Activated T-helper 1 cell treated with anti-CD3 and anti-CD28 coated beads, Interleukin-12 subunit alpha, Interleukin-12 subunit beta, Interleukin-2, Interleukin-4 antibody, amounts not matched to agents 30 ng/mL and 10 ng/mL and 1 ng/mL, durations not matched to agents 14 hours and 24 hours and 36 hours (primary cell): ENCODE results near the gene ALG9. TPM values are rescaled to one million over a fixed set of nuclear protein-coding genes. Genes with fewer than 3 reads are reported as not detected.

Experiments
- DNase-seq: peaks from one replicate; pipeline ENCODE4 v3.0.0; 2021; ENCODE audit warnings: low spot score
- H3K27ac Mint-ChIP-seq: one replicate; pipeline ENCODE4 v1.8.0; 2021; ENCODE audit warnings: mild to moderate bottlenecking, mixed read lengths
- H3K27me3 Mint-ChIP-seq: one replicate; pipeline ENCODE4 v1.8.0; 2022; ENCODE audit warnings: mild to moderate bottlenecking, moderate library complexity, mixed read lengths; ENCODE audit not compliant: insufficient read depth
- H3K36me3 Mint-ChIP-seq: one replicate; pipeline ENCODE4 v1.8.0; 2021; ENCODE audit warnings: low read depth, mixed read lengths
- H3K4me1 Mint-ChIP-seq: one replicate; pipeline ENCODE4 v1.8.0; 2021; ENCODE audit warnings: low read depth, mixed read lengths
- H3K4me3 Mint-ChIP-seq: one replicate; pipeline ENCODE4 v1.8.0; 2021; ENCODE audit warnings: mild to moderate bottlenecking, moderate library complexity, mixed read lengths
- H3K9me3 Mint-ChIP-seq: one replicate; pipeline ENCODE4 v1.8.0; 2021; ENCODE audit warnings: mixed read lengths
- intact Hi-C: fragments of 100-400 bp; cut with micrococcal nuclease; formaldehyde crosslinking; loops from one replicate; pipeline ENCODE4 v1.15.1; 2024
- total RNA-seq: library from RNA; stranded (reverse); gene quantifications from 2 replicates; pipeline ENCODE4 v1.2.3, GENCODE V29; 2022

Gene ALG9
- total RNA-seq, 1 donor from 2014 or later, result 29.3 TPM

DNA sequence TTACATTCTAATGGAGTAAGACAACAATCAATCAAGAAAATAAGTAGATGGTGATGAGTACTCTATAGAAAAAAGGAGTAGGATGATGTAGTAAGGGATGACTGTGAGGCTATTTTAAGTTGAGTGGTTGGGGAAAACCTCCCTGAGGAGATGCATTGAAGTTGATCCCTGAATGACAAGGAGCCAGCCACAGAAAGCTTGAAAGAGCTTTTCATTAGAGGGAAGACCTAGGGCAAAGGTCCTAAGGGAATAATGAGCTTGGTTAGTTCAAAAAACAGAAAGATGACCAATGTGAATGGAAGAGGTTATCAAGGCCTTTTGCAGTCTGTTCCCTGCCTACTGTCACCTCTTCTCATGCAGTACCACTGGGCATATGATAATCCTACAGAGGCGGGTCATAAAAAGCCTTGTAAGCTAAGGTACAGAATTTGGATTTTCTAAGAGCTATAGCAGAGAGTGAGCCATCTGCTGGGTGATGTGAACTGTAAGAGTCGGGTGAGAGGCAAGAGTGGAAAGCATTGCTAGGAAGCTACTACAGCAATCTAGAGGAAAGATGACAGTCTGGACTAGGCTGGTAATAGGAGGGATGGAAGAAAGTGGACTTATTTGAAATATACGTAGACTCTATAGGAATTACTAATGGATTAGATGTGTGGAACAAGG lies 108.3 kb downstream of the ALG9 start:
- peaks cover 47% of the 10 kb centered on the region for H3K36me3 Mint-ChIP-seq
- no peak for DNase-seq
- H3K4me3 Mint-ChIP-seq, result peak overlapping the region; percentile 37
- H3K4me1 Mint-ChIP-seq, result peaks cover 43% of the 10 kb centered on the region
- no peaks in the 10 kb centered on the region for H3K27me3 Mint-ChIP-seq
- H3K9me3 Mint-ChIP-seq, result no peaks in the 10 kb centered on the region
- intact Hi-C loops, result loop anchor here (2.0 to 10.0 kb wide), 2 partner anchors 16 to 388 kb away; partner anchors contain the start of gene POU2AF1
- H3K27ac Mint-ChIP-seq, result peak overlapping the region; percentile 18

DNA sequence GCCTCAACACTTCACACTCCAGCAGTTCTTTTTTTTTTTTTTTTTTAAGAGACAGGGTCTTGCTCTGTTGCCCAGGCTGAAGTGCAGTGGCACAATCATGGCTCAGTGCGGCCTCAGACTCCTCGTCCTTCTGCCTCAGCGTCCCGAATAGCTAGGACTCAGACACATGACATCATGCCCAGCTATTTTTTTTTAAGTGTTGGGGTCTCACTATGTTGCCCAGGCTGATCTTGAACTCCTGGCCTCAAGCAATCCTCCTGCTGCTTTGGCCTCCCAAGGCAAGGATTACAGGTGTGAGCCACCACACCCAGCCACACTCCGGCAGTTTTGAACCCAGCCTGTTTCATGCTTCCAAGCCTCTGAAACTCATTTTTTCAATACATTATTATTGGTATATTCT lies 108.9 kb downstream of the ALG9 start:
- no peaks in the 10 kb centered on the region for H3K9me3 Mint-ChIP-seq
- no peaks in the 10 kb centered on the region for H3K27me3 Mint-ChIP-seq
- no peak for DNase-seq
- intact Hi-C loops, result loop anchor here (2.0 to 10.0 kb wide), 2 partner anchors 16 to 388 kb away; partner anchors contain the start of gene POU2AF1
- H3K4me3 Mint-ChIP-seq, result no peak overlapping the region
- H3K4me1 Mint-ChIP-seq, result peaks cover 43% of the 10 kb centered on the region
- H3K36me3 Mint-ChIP-seq, result peaks cover 50% of the 10 kb centered on the region
- H3K27ac Mint-ChIP-seq, result no peak overlapping the region

DNA sequence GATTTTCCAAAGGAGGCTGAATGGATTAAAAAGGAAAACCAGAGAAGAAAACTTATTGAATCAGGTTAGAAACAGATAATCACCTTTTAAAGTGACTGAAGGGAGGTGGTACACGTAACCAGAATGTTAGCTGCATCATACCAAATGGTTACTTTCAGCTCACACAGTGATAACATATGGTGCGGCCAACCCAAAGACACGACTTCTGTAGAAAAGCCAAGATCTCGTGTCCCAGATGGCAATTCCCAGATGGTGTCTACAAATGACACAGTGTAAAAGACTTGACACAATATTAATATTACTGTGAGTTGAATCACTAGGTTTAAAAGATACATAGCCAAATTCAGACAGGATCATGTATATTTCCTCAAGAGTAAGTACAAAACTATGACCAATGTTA lies 110.3 kb downstream of the ALG9 start:
- Mint-ChIP-seq H3K9me3 (no peaks in the 10 kb centered on the region), H3K27me3 (no peaks in the 10 kb centered on the region), H3K4me3 (no peak overlapping the region), H3K4me1 (peaks cover 33% of the 10 kb centered on the region), H3K36me3 (peaks cover 54% of the 10 kb centered on the region), H3K27ac (no peak overlapping the region)
- intact Hi-C loops, result loop anchor here (10.0 kb wide), 1 partner anchor 386 kb away; the partner anchor contains the start of gene POU2AF1
- DNase-seq, result no peak

DNA sequence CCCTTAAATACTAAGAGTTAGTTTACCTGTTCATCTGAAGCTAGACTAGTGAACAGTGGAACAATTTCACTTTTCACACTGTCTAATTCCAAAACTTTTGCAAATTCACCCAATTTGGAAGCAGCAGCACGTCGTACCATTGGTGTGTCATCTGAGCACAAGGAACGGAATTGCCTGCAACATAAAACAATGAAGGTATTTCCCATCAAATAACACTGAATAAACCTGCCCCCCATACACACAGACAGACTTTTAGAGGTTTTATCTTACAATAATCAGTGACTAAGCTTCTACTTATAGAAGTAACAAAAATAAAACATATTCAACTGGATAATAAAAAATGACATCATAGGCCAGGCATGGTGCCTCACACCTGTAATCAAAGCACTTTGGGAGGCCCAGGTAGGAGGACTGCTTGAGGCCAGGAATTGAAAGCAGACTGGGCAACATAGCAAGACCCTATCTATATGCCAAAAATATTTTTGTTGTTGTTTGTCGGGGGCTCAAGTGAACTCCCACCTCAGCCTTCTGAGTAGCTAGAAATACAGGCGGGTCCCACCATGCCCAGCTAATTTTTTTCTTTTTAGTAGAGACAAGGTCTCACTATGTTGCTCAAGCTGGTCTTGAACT lies 111.5 kb downstream of the ALG9 start:
- Mint-ChIP-seq H3K36me3 (peaks cover 49% of the 10 kb centered on the region), H3K27me3 (no peaks in the 10 kb centered on the region), H3K4me1 (peaks cover 29% of the 10 kb centered on the region), H3K27ac (no peak overlapping the region), H3K9me3 (no peaks in the 10 kb centered on the region), H3K4me3 (no peak overlapping the region)
- DNase-seq, result no peak
- intact Hi-C loops, result loop anchor here (10.0 kb wide), 1 partner anchor 385 kb away; the partner anchor contains the start of gene POU2AF1

DNA sequence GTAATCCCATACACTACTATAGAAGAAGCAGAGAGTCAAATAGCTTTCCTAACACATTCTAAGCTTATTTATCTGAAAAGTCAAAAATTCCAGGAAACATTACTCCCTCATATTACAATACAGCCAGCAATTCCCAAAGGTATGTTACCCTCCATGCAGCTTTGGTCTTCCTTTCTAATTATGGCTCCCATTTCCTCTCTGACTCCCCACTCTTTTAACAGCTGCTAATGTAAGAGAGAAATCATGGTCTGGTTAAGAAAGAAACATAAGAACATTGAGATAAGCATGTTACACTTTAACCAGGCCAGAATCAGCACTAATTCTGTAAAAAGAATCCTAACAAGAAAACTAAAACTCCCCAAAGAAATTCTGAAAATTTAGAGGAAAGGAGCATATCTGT lies 112.0 kb downstream of the ALG9 start:
- Mint-ChIP-seq H3K27ac (no peak overlapping the region), H3K4me3 (no peak overlapping the region), H3K4me1 (peaks cover 23% of the 10 kb centered on the region), H3K36me3 (peaks cover 49% of the 10 kb centered on the region), H3K9me3 (no peaks in the 10 kb centered on the region), H3K27me3 (no peaks in the 10 kb centered on the region)
- intact Hi-C loops, result no loop called here
- no peak for DNase-seq

DNA sequence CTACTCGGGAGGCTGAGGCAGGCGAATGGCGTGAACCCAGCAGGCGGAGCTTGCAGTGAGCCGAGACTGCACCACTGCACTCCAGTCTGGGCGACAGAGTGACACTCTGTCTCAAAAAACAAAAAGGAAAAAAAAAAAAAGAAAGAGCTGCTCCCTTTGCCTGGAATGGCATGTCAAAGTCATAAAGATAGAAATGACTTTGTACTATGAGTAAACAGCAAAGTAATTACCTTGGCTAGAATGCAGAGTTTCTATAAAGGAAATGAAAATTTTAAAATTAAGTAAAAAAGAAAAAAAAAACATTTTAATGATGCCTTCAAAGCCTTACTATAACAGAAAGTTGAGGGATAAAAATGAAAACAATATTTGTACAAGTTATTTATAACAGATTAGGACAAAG lies 115.3 kb downstream of the ALG9 start:
- Mint-ChIP-seq H3K27me3 (no peaks in the 10 kb centered on the region), H3K9me3 (no peaks in the 10 kb centered on the region), H3K4me1 (no peaks in the 10 kb centered on the region), H3K27ac (no peak overlapping the region), H3K36me3 (peaks cover 38% of the 10 kb centered on the region), H3K4me3 (no peak overlapping the region)
- intact Hi-C loops, result no loop called here
- no peak for DNase-seq

DNA sequence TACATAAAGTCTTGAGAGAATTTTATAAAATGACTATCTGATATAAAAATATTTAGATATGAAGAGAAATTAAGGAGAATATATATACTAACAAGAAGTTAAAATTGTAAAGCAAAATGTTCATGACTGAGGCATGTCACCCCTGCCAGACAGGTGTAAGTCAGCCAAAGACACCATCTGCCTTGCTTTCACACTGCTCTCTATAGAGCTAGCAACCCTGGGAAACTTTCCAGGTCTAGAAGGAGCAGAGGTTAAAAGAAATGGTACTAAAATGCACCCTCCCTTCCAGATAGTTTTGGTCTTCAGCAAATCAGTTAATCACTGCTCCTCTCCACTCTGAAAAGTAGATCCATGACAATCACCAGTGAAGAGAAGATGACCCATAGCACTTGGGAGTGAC lies 121.7 kb downstream of the ALG9 start:
- H3K27me3 Mint-ChIP-seq, result no peaks in the 10 kb centered on the region
- intact Hi-C loops, result no loop called here
- no peaks in the 10 kb centered on the region for H3K9me3 Mint-ChIP-seq
- H3K4me1 Mint-ChIP-seq, result peaks cover 9% of the 10 kb centered on the region
- H3K4me3 Mint-ChIP-seq, result no peak overlapping the region
- H3K36me3 Mint-ChIP-seq, result peaks cover 50% of the 10 kb centered on the region
- no peak overlapping the region for H3K27ac Mint-ChIP-seq
- DNase-seq, result no peak

DNA sequence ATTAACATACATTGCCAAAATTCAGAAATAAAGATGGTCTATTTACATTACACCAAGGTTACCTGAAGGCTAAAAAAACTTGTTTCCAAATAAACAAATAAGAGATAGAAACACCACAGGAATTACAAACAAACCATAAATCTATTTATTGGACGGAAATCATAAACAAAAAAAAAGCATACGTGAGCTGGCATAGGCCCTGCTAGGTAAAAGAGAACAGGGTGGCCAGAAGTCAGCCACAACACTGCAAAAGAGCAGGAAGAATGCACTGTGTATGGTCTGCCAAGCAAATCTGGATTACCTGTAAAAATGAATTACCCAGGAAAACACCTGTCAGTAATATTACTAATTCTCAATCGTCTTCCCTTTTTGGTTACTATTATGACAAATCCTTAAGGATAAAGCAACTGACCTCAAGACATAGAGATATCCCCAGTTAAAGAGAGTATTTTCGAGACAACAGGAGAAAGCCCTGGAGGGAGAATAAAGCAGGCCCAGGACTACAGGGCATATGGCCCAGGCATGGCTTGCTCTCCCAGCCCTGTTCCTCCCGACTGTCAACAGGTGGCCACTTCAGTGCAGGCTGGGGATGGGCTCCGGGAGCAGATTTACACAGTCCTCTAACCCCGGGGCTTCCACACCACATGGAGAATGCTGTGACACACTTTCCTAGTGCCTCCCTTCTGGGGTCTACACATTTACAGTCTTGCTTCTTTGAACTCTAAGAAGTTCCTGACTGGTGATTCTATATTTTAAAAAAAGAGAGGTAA lies 123.2 kb downstream of the ALG9 start:
- H3K4me1 Mint-ChIP-seq, result peaks cover 14% of the 10 kb centered on the region
- no peaks in the 10 kb centered on the region for H3K9me3 Mint-ChIP-seq
- peaks cover 55% of the 10 kb centered on the region for H3K36me3 Mint-ChIP-seq
- H3K4me3 Mint-ChIP-seq, result no peak overlapping the region
- intact Hi-C loops, result no loop called here
- DNase-seq, result no peak
- no peaks in the 10 kb centered on the region for H3K27me3 Mint-ChIP-seq
- H3K27ac Mint-ChIP-seq, result no peak overlapping the region

DNA sequence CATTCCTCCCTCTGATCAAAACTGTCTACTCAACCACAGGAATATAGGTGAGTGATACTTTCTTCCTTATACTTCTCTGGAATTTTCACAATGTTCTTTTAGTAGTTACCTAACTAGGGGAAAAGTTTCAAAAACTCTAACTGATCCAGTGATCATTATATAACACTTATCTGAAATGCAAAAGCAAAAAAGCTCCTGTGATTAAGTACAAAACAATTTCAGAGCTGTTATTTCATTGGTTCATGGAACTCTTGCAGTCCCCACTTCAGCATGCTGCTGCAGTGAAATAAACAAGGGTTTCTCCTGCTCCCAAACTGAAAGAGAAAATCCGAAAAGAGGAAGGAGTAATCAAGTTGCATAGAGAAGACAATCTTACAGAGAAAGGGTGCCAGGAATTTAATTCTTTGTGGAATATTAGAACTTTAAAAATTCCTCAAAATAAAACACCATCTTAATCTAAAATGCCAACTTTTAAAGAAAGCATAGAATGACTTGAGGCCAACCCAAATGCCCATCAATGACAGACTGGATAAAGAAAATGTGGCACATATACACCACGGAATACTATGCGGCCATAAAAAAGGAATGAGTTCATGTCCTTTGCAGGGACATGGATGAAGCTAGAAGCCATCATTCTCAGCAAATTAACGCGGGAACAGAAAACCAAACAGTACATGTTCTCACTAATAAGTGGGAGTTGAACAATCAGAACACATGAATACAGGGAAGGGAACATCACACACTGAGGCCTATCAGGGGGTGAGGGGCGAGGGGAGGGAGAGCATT lies 125.5 kb downstream of the ALG9 start:
- no peak overlapping the region for H3K27ac Mint-ChIP-seq
- DNase-seq, result no peak
- H3K9me3 Mint-ChIP-seq, result no peaks in the 10 kb centered on the region
- intact Hi-C loops, result loop anchor here (2.0 kb wide), 1 partner anchor 17 kb away; no protein-coding TSS in a partner anchor
- peaks cover 14% of the 10 kb centered on the region for H3K4me1 Mint-ChIP-seq
- H3K4me3 Mint-ChIP-seq, result no peak overlapping the region
- H3K27me3 Mint-ChIP-seq, result no peaks in the 10 kb centered on the region
- H3K36me3 Mint-ChIP-seq, result peaks cover 64% of the 10 kb centered on the region

DNA sequence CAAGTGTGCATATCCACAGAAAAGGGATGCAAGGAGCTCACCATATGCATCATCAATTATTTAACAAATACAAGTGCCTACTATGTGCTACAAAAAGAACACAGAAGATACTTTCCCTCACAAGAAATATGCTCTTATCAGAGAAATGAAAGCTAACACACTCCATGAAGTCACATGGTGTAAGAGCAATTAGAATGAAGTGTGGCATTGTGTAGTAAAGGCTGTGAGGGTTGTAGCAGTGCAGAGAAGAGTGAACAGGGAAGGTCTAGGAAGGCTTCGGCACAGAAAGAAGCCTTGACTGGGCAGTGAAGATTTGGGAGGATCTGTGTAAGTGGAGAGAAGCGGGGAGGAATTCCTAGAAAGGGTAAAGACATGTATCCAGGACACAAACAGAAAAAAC lies 127.7 kb downstream of the ALG9 start:
- Mint-ChIP-seq H3K36me3 (peaks cover 56% of the 10 kb centered on the region), H3K9me3 (no peaks in the 10 kb centered on the region)

DNA sequence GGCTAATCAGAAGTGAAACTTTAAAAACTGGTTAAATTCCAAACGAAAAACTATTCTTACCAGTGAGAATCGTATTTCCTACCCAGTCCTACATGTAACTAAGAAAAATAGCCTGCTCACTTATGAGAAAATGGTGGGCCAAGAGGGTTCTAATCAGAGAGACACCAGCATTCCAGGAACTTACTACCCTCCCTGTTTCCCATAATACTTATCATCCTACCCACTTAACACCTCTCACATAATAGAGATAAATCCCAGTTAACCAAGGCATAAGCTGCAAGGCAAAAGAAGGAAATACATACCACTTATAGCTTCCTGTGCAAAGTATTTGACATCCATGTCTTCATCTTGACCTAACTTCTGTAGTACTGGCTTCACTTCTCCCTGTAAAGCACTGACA lies 129.6 kb downstream of the ALG9 start:
- Mint-ChIP-seq H3K4me3 (no peak overlapping the region), H3K9me3 (no peaks in the 10 kb centered on the region), H3K36me3 (peaks cover 48% of the 10 kb centered on the region), H3K27me3 (no peaks in the 10 kb centered on the region), H3K27ac (no peak overlapping the region), H3K4me1 (peaks cover 10% of the 10 kb centered on the region)
- no peak for DNase-seq
- intact Hi-C loops, result no loop called here

More for the DNA sequence above, 127.7 kb downstream of the ALG9 start:
- Mint-ChIP-seq H3K4me1 (peaks cover 18% of the 10 kb centered on the region), H3K27me3 (no peaks in the 10 kb centered on the region), H3K27ac (no peak overlapping the region), H3K4me3 (no peak overlapping the region)
- intact Hi-C loops, result no loop called here
- DNase-seq, result no peak

DNA sequence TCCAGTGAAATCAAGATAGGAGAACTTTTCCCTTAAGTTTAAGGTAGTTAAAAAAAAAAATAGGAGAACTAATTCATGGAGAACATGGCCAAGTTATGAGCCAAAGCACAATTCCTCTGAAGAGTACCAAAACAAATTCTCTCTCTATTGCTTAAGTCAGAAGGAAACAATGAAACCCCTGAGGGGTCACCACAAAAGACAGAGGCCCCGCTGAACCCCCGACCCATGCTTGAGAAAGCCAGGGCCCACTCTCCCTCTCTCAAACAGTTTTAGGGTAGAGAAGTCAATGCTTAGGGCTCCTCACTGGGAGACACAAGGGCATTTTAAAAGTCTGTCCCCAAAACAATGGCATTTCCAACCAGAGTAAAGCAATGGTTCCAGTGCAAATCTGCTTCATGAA lies 132.1 kb downstream of the ALG9 start:
- Mint-ChIP-seq H3K36me3 (peaks cover 32% of the 10 kb centered on the region), H3K4me3 (no peak overlapping the region), H3K27me3 (no peaks in the 10 kb centered on the region), H3K9me3 (no peaks in the 10 kb centered on the region), H3K27ac (no peak overlapping the region), H3K4me1 (peaks cover 9% of the 10 kb centered on the region)
- intact Hi-C loops, result no loop called here
- DNase-seq, result no peak
